Measurements from ENCODE around the gene IFT43.

The IFT43 gene

GRCh38 chr14:76112889-76113624 lies 127.5 kb downstream of the IFT43 start:
- H3K27me3 ChIP-seq (ENCODE audit: insufficient read depth, low read length): no peaks in the 10 kb centered on the region
- H2AK5ac ChIP-seq (ENCODE audit: low read length): no peak overlapping the region
- no CpG with 5 or more reads among the region's 22 CpGs for WGBS (ENCODE audit: extremely low coverage, insufficient coverage, insufficient read length)
- no peaks in the 10 kb centered on the region for H3K36me3 ChIP-seq (ENCODE audit: control insufficient read depth in 1 of 2, insufficient read depth in 2 of 2, low read length in 2 of 2)
- peaks cover 3% of the 10 kb centered on the region for H3K9me3 ChIP-seq (ENCODE audit: insufficient read depth, low read depth, low read length)
- H3K27ac ChIP-seq (ENCODE audit: low read depth, low read length): no peak overlapping the region
- no peak overlapping the region for H4K8ac ChIP-seq (ENCODE audit: low read depth, low read length)
- no peak overlapping the region for H2AFZ ChIP-seq (ENCODE audit: insufficient read depth, low read length, poor library complexity)
- H4K91ac ChIP-seq (ENCODE audit: low read depth, low read length): no peak overlapping the region
- H2BK5ac ChIP-seq (ENCODE audit: low read depth, low read length, poor library complexity): no peak overlapping the region
- H3K4ac ChIP-seq (ENCODE audit: low read depth, low read length): no peak overlapping the region
- H3K79me2 ChIP-seq (ENCODE audit: control insufficient read depth, insufficient read depth, low read length, poor library complexity): no peaks in the 10 kb centered on the region
- H2BK12ac ChIP-seq (ENCODE audit: low read length): no peak overlapping the region
- no peaks in the 10 kb centered on the region for H3K79me1 ChIP-seq (ENCODE audit: low read length)
- no peak overlapping the region for H4K12ac ChIP-seq (ENCODE audit: low read depth, low read length)
- no peaks in the 10 kb centered on the region for H3K4me1 ChIP-seq (ENCODE audit: control insufficient read depth in 1 of 2, insufficient read depth in 2 of 2, low read length in 2 of 2)
- H3K23ac ChIP-seq (ENCODE audit: low read length): no peak overlapping the region
- H3K4me3 ChIP-seq (ENCODE audit: low read depth, low read length): no peak overlapping the region
- no peak overlapping the region for H2BK120ac ChIP-seq (ENCODE audit: insufficient read depth, low read length, poor library complexity)
- DNase-seq: no peak
- no peak overlapping the region for H3K14ac ChIP-seq (ENCODE audit: low read length)
- H3K4me2 ChIP-seq (ENCODE audit: low read length): no peak overlapping the region
- no peak overlapping the region for H3K9ac ChIP-seq (ENCODE audit: low read length)
- no peak overlapping the region for H3K18ac ChIP-seq (ENCODE audit: low read length)

GRCh38 chr14:76113691-76114090 lies 128.1 kb downstream of the IFT43 start:
- Histone ChIP-seq H4K12ac (ENCODE audit: low read depth, low read length) (no peak overlapping the region), H2BK120ac (ENCODE audit: insufficient read depth, low read length, poor library complexity) (no peak overlapping the region), H3K9ac (ENCODE audit: low read length) (no peak overlapping the region), H3K18ac (ENCODE audit: low read length) (no peak overlapping the region), H2AFZ (ENCODE audit: insufficient read depth, low read length, poor library complexity) (no peak overlapping the region), H2BK5ac (ENCODE audit: low read depth, low read length, poor library complexity) (no peak overlapping the region), H3K14ac (ENCODE audit: low read length) (no peak overlapping the region), H3K36me3 (ENCODE audit: control insufficient read depth in 1 of 2, insufficient read depth in 2 of 2, low read length in 2 of 2) (no peaks in the 10 kb centered on the region), H2BK12ac (ENCODE audit: low read length) (no peak overlapping the region), H3K23ac (ENCODE audit: low read length) (no peak overlapping the region), H3K4me3 (ENCODE audit: low read depth, low read length) (no peak overlapping the region), H3K4ac (ENCODE audit: low read depth, low read length) (no peak overlapping the region), H4K8ac (ENCODE audit: low read depth, low read length) (no peak overlapping the region), H3K27me3 (ENCODE audit: insufficient read depth, low read length) (no peaks in the 10 kb centered on the region), H3K4me2 (ENCODE audit: low read length) (no peak overlapping the region), H3K79me2 (ENCODE audit: control insufficient read depth, insufficient read depth, low read length, poor library complexity) (no peaks in the 10 kb centered on the region), H3K79me1 (ENCODE audit: low read length) (no peaks in the 10 kb centered on the region), H2AK5ac (ENCODE audit: low read length) (no peak overlapping the region), H3K9me3 (ENCODE audit: insufficient read depth, low read depth, low read length) (peaks cover 3% of the 10 kb centered on the region), H4K91ac (ENCODE audit: low read depth, low read length) (no peak overlapping the region), H3K4me1 (ENCODE audit: control insufficient read depth in 1 of 2, insufficient read depth in 2 of 2, low read length in 2 of 2) (no peaks in the 10 kb centered on the region), H3K27ac (ENCODE audit: low read depth, low read length) (no peak overlapping the region)
- no peak for DNase-seq
- WGBS (ENCODE audit: extremely low coverage, insufficient coverage, insufficient read length): no CpG with 5 or more reads among the region's 8 CpGs

GRCh38 chr14:76115010-76115422 lies 129.5 kb downstream of the IFT43 start:
- no peaks in the 10 kb centered on the region for H3K36me3 ChIP-seq (ENCODE audit: control insufficient read depth in 1 of 2, insufficient read depth in 2 of 2, low read length in 2 of 2)
- H3K79me1 ChIP-seq (ENCODE audit: low read length): no peaks in the 10 kb centered on the region
- H3K14ac ChIP-seq (ENCODE audit: low read length): no peak overlapping the region
- no peak overlapping the region for H3K4me2 ChIP-seq (ENCODE audit: low read length)
- WGBS (ENCODE audit: extremely low coverage, insufficient coverage, insufficient read length): no CpG with 5 or more reads among the region's 2 CpGs
- no peak overlapping the region for H3K23ac ChIP-seq (ENCODE audit: low read length)
- H4K91ac ChIP-seq (ENCODE audit: low read depth, low read length): no peak overlapping the region
- no peaks in the 10 kb centered on the region for H3K27me3 ChIP-seq (ENCODE audit: insufficient read depth, low read length)
- no peak overlapping the region for H2AK5ac ChIP-seq (ENCODE audit: low read length)
- H3K27ac ChIP-seq (ENCODE audit: low read depth, low read length): no peak overlapping the region
- H3K9ac ChIP-seq (ENCODE audit: low read length): no peak overlapping the region
- no peak overlapping the region for H2AFZ ChIP-seq (ENCODE audit: insufficient read depth, low read length, poor library complexity)
- no peak overlapping the region for H3K4ac ChIP-seq (ENCODE audit: low read depth, low read length)
- H3K9me3 ChIP-seq (ENCODE audit: insufficient read depth, low read depth, low read length): peaks cover 2% of the 10 kb centered on the region
- H4K8ac ChIP-seq (ENCODE audit: low read depth, low read length): no peak overlapping the region
- H4K12ac ChIP-seq (ENCODE audit: low read depth, low read length): no peak overlapping the region
- H3K4me3 ChIP-seq (ENCODE audit: low read depth, low read length): no peak overlapping the region
- H3K18ac ChIP-seq (ENCODE audit: low read length): no peak overlapping the region
- H2BK5ac ChIP-seq (ENCODE audit: low read depth, low read length, poor library complexity): no peak overlapping the region
- no peak for DNase-seq
- H2BK12ac ChIP-seq (ENCODE audit: low read length): no peak overlapping the region
- H2BK120ac ChIP-seq (ENCODE audit: insufficient read depth, low read length, poor library complexity): no peak overlapping the region
- no peaks in the 10 kb centered on the region for H3K79me2 ChIP-seq (ENCODE audit: control insufficient read depth, insufficient read depth, low read length, poor library complexity)
- H3K4me1 ChIP-seq (ENCODE audit: control insufficient read depth in 1 of 2, insufficient read depth in 2 of 2, low read length in 2 of 2): no peaks in the 10 kb centered on the region

- no CpG with 5 or more reads among the region's 16 CpGs for WGBS (ENCODE audit: extremely low coverage, insufficient coverage, insufficient read length)
- H4K8ac ChIP-seq (ENCODE audit: low read depth, low read length): no peak overlapping the region
- H2AFZ ChIP-seq (ENCODE audit: insufficient read depth, low read length, poor library complexity): no peak overlapping the region
- H3K27me3 ChIP-seq (ENCODE audit: insufficient read depth, low read length): no peaks in the 10 kb centered on the region
- no peaks in the 10 kb centered on the region for H3K79me1 ChIP-seq (ENCODE audit: low read length)
- H3K9ac ChIP-seq (ENCODE audit: low read length): no peak overlapping the region
- no peaks in the 10 kb centered on the region for H3K79me2 ChIP-seq (ENCODE audit: control insufficient read depth, insufficient read depth, low read length, poor library complexity)
- no peaks in the 10 kb centered on the region for H3K36me3 ChIP-seq (ENCODE audit: control insufficient read depth in 1 of 2, insufficient read depth in 2 of 2, low read length in 2 of 2)
- DNase-seq: no peak
- no peak overlapping the region for H4K12ac ChIP-seq (ENCODE audit: low read depth, low read length)
- no peaks in the 10 kb centered on the region for H3K4me1 ChIP-seq (ENCODE audit: control insufficient read depth in 1 of 2, insufficient read depth in 2 of 2, low read length in 2 of 2)
- H2BK5ac ChIP-seq (ENCODE audit: low read depth, low read length, poor library complexity): no peak overlapping the region
- H3K27ac ChIP-seq (ENCODE audit: low read depth, low read length): no peak overlapping the region
- no peak overlapping the region for H4K91ac ChIP-seq (ENCODE audit: low read depth, low read length)
- no peak overlapping the region for H3K4me2 ChIP-seq (ENCODE audit: low read length)
- H3K9me3 ChIP-seq (ENCODE audit: insufficient read depth, low read depth, low read length): peaks cover 2% of the 10 kb centered on the region
- H3K23ac ChIP-seq (ENCODE audit: low read length): no peak overlapping the region
- no peak overlapping the region for H2BK120ac ChIP-seq (ENCODE audit: insufficient read depth, low read length, poor library complexity)
- H3K14ac ChIP-seq (ENCODE audit: low read length): no peak overlapping the region
- H3K18ac ChIP-seq (ENCODE audit: low read length): no peak overlapping the region
- H3K4ac ChIP-seq (ENCODE audit: low read depth, low read length): no peak overlapping the region
- H2AK5ac ChIP-seq (ENCODE audit: low read length): no peak overlapping the region
- H3K4me3 ChIP-seq (ENCODE audit: low read depth, low read length): no peak overlapping the region
- H2BK12ac ChIP-seq (ENCODE audit: low read length): no peak overlapping the region
These were observed 132.4 kb downstream of the IFT43 start for GRCh38 chr14:76117789-76118484.
